ENCODE data around the gene PHKG2.

The PHKG2 gene

DNA sequence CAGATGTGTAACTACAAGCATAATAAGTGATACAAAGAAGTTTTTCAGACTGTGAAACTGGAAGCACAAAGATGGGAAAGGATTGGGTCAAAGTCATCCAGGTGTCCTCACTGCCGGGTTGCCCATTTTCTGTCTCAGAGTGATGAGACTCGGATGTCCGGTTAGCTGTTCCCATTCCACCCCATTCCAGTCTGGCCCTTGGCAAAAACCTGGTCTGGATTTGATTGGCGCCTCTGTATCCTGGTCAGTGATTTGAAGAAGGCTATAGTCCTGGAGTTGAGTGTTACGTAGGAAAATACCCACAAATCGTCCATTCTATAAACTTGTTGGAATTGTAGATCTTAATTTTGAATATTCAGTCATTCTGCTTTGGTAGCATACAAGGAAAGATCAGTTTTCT, 19.9 kb upstream of the PHKG2 start:
- DNase-seq (ENCODE audit: low spot score) (no peak), FAIRE-seq (no peak)

- FAIRE-seq, result no peak
- no peak for DNase-seq (ENCODE audit: low spot score)
Measured at GRCh38 chr16:30728899-30729672, 19.1 kb upstream of the PHKG2 start.

- no peak for FAIRE-seq
Measured at GRCh38 chr16:30731411-30731810, 16.8 kb upstream of the PHKG2 start.

GRCh38 chr16:30736995-30737793, 11.0 kb upstream of the PHKG2 start:
- FAIRE-seq (no peak), DNase-seq (ENCODE audit: low spot score) (no peak)

More at GRCh38 chr16:30731411-30731810, 16.8 kb upstream of the PHKG2 start:
- DNase-seq (ENCODE audit: low spot score), result no peak

- DNase-seq (ENCODE audit: low spot score), result no peak
- FAIRE-seq, result no peak
Measured at GRCh38 chr16:30737794-30738648, 10.2 kb upstream of the PHKG2 start.

GRCh38 chr16:30738984-30739951, 9.0 kb upstream of the PHKG2 start:
- FAIRE-seq (no peak), DNase-seq (ENCODE audit: low spot score) (no peak)

GRCh38 chr16:30740364-30741251, 7.6 kb upstream of the PHKG2 start:
- FAIRE-seq, result peak; percentile 84

GRCh38 chr16:30741461-30741914, 6.7 kb upstream of the PHKG2 start:
- peak; percentile 93 for FAIRE-seq
- DNase-seq (ENCODE audit: low spot score), result peak; percentile 89

More at GRCh38 chr16:30740364-30741251, 7.6 kb upstream of the PHKG2 start:
- DNase-seq (ENCODE audit: low spot score), result peak; percentile 75

- no peak for FAIRE-seq
- DNase-seq (ENCODE audit: low spot score), result no peak
Measured at GRCh38 chr16:30743716-30744115, 4.5 kb upstream of the PHKG2 start.

- no peak for DNase-seq (ENCODE audit: low spot score)
- FAIRE-seq, result no peak
Measured at GRCh38 chr16:30744183-30744582, 4.0 kb upstream of the PHKG2 start.

- DNase-seq (ENCODE audit: low spot score) (no peak), FAIRE-seq (no peak)
Measured at GRCh38 chr16:30745082-30745481, 3.1 kb upstream of the PHKG2 start.

GRCh38 chr16:30746638-30747175, 1.5 kb upstream of the PHKG2 start:
- FAIRE-seq (no peak), DNase-seq (ENCODE audit: low spot score) (no peak)

- peak; percentile 31 for DNase-seq (ENCODE audit: low spot score)
- no peak for FAIRE-seq
Measured at GRCh38 chr16:30747331-30747730, 894 bp upstream of the PHKG2 start.

DNA sequence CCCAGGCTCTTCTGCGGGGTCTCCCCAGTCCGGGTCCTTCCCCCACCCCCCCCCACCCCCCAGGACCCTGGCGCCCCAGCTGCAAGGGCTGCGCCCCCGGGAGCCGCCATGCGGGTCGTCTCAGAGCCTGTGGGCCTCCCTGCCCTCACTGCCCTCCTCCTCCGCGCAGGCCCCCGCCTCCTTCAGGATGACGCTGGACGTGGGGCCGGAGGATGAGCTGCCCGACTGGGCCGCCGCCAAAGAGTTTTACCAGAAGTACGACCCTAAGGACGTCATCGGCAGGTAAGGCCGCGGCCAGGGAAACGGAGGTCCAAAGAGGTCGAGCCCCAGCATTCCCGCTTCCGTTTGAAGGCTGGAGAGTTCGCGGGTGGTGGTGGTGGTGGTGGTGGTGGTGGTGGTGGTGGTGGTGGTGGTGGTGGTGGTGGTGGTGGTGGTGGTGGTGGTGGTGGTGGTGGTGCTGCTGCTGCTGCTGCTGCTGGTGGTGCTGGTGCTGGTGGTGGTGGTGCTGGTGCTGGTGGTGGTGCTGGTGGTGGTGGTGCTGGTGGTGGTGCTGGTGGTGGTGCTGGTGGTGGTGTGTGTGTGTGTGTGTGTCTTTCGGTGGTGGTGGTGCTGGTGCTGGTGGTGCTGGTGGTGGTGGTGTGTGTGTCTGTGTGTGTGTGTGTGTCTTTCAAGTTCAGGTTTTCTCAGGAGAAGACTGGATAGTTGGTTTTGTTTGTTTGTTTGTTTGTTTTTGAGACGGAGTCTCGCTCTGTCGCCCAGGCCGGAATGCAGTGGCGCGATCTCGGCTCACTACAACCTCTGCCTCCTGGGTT, 615 bp downstream of the PHKG2 start:
- FAIRE-seq, result no peak
- DNase-seq (ENCODE audit: low spot score), result no peak

DNA sequence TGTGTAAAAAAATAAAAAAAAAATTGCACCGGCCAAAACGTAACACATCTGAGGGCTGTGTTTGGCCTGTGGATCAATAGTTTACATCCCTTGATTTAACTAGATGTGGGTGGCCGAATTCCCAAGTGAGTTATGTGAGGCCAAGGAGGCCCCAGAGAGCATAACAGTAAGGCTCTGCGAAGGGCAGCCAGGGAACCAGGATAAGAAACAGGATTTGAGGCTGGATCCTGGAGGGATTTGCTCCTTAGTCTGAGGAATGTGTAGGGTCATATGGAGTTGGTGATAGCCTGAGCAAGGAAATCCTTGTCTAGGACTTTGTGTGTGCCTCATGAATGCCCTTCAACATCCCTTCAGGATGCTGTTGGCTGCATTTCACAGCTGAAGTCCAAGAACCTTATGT, 2.0 kb downstream of the PHKG2 start:
- FAIRE-seq (no peak), DNase-seq (ENCODE audit: low spot score) (no peak)

- DNase-seq (ENCODE audit: low spot score), result no peak
- no peak for FAIRE-seq
Measured at GRCh38 chr16:30750876-30751465, 2.7 kb downstream of the PHKG2 start.

- FAIRE-seq, result no peak
- DNase-seq (ENCODE audit: low spot score), result no peak
Measured at GRCh38 chr16:30753596-30753995, 5.4 kb downstream of the PHKG2 start.

All from RCC 7860 (cell line).